SKM-1 (cell line): Measurements from ENCODE around the gene ANKRD6.

Source experiments
- DNase-seq: peaks from one replicate; lab custom pipeline; 2025; ENCODE audit not compliant: unreplicated experiment; lab: John Stamatoyannopoulos, UW

The ANKRD6 gene

GRCh38 chr6:89412071-89413005, 20.6 kb upstream of the ANKRD6 start, which contains the start of gene RRAGD:
RRAGD (minus strand) TSS chr6:89412273; CDS start chr6:89411993, 280 bp downstream.
- DNase-seq: peak; percentile 58

- no peak for DNase-seq
Observed at GRCh38 chr6:89413006-89413400, 19.9 kb upstream of the ANKRD6 start.

GRCh38 chr6:89414215-89414614, 18.7 kb upstream of the ANKRD6 start:
- no peak for DNase-seq

GRCh38 chr6:89415185-89415584, 17.8 kb upstream of the ANKRD6 start:
- DNase-seq: no peak

DNA sequence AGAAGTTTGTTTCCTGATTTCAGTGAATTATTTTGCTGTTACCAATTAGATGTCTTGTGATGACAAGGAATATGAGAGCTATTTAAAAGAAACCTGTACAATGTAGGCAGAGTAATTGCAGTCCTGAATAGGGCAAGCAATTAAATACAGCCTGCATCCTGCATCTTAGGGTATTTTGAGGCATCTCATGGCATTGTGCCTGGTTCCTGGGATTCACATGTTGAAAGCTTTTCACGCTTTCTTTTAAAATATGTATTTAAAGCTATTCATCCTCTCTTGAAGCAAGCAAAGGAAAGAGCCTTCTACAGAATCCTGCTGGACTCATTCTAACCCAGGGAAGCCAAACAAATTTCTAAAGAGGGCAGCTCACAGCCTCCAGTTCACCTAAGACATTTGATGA, 16.2 kb upstream of the ANKRD6 start:
- no peak for DNase-seq

DNA sequence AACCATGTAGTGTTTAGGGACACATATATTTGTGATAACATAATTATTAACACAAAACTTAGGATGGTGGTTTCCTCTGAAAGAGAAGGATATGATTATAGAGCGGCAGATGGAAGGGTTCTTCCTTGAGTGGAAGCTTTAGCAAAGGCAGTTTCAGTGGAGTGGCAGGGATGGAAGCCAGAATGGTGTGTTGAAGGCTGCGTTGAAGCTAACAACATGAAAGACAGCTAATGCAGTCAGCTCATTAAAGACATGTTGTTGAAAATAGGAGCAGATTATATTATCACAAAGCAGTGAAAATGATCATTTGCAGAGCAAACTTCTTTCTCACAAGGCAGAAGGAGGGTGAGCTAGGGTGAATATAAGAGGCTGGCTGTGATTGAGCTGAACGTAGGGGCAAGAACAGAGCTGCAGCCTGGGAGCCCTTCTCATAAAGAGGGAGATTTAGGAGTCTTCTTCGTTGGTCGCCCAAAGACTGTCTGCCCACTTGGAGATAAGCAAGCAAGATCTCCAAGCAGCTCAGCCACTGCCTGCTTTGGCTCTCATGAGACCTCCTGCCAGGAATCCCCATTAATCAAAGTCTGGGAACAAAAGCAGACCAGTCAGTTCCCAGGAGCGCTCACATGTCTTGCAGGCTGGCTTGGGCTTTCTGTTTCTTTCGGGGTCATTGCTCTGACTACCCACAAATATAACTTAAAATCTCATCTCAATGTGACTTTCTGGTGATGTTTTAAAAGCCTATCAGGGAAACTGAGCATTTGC, 2.6 kb upstream of the ANKRD6 start:
- no peak for DNase-seq

- no peak for DNase-seq
Observed at GRCh38 chr6:89433252-89434149, 549 bp downstream of the ANKRD6 start.

DNA sequence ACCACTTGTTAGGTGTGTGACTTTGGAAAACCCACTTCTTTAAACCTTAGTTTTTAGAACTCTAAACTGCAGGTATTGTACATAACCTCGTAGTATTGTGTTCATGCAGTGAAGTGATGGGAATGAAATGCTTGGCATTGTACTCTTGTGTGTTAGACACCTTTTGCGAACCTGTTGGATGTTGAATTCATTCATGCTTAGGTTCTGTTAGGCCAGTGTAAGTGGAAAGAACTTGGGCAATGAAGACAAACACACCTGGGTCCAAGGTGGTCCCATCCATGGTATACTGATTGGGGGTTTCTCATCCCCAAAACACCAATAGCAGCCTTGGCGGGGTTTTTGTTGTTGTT, 1.2 kb downstream of the ANKRD6 start:
- no peak for DNase-seq

GRCh38 chr6:89434954-89435353, 2.0 kb downstream of the ANKRD6 start:
- DNase-seq: no peak

DNA sequence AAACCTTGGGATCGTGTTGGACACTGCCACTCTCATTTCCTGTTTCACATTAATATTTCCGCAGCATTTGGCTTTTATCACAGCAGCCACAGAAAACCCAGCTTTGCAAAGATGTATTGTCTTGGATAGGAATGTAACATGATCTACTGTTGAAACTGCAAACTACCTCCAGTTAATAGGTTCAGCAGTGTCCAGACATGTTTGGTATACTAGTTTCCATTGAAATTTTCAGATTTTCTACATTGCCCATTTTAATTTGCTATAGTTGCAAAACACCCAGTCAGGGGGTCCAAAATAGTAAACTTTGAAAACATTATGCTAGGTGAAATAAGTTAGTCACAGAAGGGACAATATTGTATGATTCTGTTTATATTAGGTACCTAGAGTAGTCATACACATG, 3.3 kb downstream of the ANKRD6 start:
- DNase-seq: no peak

- DNase-seq: no peak
Observed at GRCh38 chr6:89438248-89438647, 5.3 kb downstream of the ANKRD6 start.

DNA sequence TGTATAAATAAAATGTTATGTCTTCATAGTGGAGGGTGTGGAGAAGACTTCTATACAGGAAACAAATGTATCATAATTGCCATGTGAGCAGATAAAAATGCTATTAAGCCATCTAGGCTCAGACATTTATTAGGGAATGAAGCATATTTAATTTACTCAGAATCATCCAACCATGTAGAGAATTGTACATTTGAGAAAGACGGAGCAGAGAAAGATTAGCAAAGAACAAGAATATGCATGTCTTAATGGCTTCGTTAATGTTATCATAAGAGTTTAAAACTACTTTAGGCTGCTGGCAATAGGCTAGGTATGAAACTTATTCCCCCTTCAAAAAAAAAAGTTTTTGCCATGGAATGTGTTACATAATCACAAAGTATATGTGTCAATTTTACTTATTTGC, 6.1 kb downstream of the ANKRD6 start:
- DNase-seq: no peak

- DNase-seq: no peak
Observed at GRCh38 chr6:89440200-89440599, 7.2 kb downstream of the ANKRD6 start.

- DNase-seq: no peak
Observed at GRCh38 chr6:89443658-89444057, 10.7 kb downstream of the ANKRD6 start.

DNA sequence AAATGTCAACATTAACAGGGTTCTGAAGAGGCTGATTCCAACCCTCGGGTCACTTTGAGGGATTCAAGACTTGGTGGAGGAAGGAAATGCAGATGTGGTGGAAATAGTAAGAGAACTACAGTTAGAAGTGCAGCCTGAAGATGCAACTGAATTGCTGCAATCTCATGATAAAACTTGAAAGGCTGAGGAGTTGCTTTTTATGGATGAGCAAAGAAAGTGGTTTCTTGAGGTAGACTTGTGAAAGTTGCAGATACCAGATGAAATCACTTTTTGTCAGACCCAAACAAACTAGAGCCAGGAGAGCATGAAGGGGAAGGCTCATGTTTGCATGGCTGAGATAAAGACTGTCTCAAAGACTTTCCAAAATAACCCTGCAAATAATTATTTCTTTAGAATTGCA, 16.2 kb downstream of the ANKRD6 start:
- DNase-seq: no peak

GRCh38 chr6:89452281-89452680, 19.3 kb downstream of the ANKRD6 start:
- no peak for DNase-seq

DNA sequence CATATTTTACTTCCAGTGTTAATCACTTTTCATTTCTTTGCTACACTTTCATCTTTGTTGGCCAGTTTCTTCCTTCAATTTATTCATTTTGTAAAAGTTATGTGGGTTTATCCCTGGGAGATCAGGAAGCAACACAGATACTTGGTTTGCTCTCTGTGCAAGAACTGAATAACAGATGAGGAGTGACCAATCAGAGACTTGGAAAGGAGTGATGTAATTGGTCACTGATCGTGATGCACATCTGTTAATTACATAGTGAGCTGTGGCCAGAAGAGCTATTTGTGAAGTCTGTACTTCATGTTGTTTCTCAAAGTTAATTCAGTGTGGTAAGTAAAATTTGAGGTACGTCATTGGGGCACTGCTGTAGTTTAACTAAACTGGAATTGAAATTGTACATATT, 21.3 kb downstream of the ANKRD6 start:
- DNase-seq: no peak

GRCh38 chr6:89458704-89459103, 25.8 kb downstream of the ANKRD6 start:
- DNase-seq: no peak

- DNase-seq: no peak
Observed at GRCh38 chr6:89459501-89459900, 26.5 kb downstream of the ANKRD6 start.

DNA sequence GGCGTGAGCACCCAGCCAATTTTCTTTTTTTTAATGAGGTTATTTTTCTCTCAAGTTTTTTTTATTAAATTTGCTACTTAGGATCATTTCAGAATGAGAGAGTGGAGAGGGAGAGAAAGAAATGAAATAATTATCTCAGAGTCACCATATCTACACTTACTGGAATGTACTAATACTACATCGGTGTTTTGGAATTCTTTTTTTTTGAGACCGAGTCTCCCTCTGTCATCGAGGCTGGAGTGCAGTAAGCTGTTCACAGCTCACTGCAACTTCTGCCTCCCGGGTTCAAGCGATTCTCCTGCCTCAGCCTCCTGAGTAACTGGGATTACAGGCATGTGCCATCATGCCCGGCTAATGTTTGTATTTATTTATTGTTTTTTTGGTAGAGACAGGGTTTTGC, 27.8 kb downstream of the ANKRD6 start:
- DNase-seq: no peak

DNA sequence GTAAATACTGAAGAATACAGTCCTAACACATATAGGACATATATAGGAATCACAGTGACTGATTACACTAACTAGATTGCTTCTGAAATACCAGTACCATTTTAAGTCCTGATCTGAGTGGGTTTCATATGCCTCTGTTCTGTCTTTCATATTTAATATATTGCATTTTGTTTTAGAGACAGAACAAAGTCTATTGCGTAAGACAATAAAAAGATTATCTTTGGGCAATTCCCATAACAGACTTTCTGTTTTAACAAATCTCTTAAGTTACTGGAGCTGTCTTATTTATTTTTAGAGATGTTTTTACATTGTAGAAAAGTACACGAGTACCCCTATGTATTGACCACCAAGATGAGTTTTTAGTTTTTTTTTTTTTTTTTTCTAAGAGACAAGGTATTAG, 29.6 kb downstream of the ANKRD6 start:
- DNase-seq: no peak
